HG03108 (cell line): ENCODE data around the gene RASAL1.
A peak's percentile ranks its signal among the peaks of the same experiment; 100 is the strongest.

Experiments used
- ATAC-seq: cut with Tn5 transposase; IDR thresholded peaks from one replicate; pipeline ENCODE4 v1.9.1; 2021; ENCODE audit warnings: moderate library complexity; ENCODE audit not compliant: unreplicated experiment

Gene RASAL1

GRCh38 chr12:113077859-113078255 is 57.7 kb downstream of the RASAL1 start:
- no peak for ATAC-seq

GRCh38 chr12:113077057-113077858 is 58.3 kb downstream of the RASAL1 start:
- ATAC-seq = no peak

GRCh38 chr12:113075137-113075683 is 60.4 kb downstream of the RASAL1 start:
- ATAC-seq = peak; percentile 85

GRCh38 chr12:113073586-113073985 is 62.0 kb downstream of the RASAL1 start:
- no peak for ATAC-seq

GRCh38 chr12:113072136-113072535 is 63.4 kb downstream of the RASAL1 start:
- no peak for ATAC-seq

- no peak for ATAC-seq
Measured at GRCh38 chr12:113071135-113072112, 64.1 kb downstream of the RASAL1 start.

GRCh38 chr12:113070117-113070906 is 65.2 kb downstream of the RASAL1 start:
- ATAC-seq = no peak

- no peak for ATAC-seq
Measured at GRCh38 chr12:113069751-113070116, 65.8 kb downstream of the RASAL1 start.

- no peak for ATAC-seq
Measured at GRCh38 chr12:113069149-113069548, 66.4 kb downstream of the RASAL1 start.

- no peak for ATAC-seq
Measured at GRCh38 chr12:113067987-113068935, 67.3 kb downstream of the RASAL1 start.

GRCh38 chr12:113066813-113067400 is 68.7 kb downstream of the RASAL1 start:
- ATAC-seq = no peak

GRCh38 chr12:113065126-113066007 is 70.2 kb downstream of the RASAL1 start:
- no peak for ATAC-seq

- ATAC-seq = no peak
Measured at GRCh38 chr12:113064395-113065125, 71.0 kb downstream of the RASAL1 start.

GRCh38 chr12:113063396-113064350 is 71.9 kb downstream of the RASAL1 start:
- ATAC-seq = no peak

GRCh38 chr12:113062502-113063395 is 72.8 kb downstream of the RASAL1 start:
- no peak for ATAC-seq
